Stimulated activated CD4-positive, alpha-beta T cell treated with anti-CD3 and anti-CD28 coated beads, Interleukin-4, amount 100 ng/mL, for 1 hour (primary cell): ENCODE results near the gene RBKS.
A peak's percentile ranks its signal among the peaks of the same experiment; 100 is the strongest.

Source experiments
- DNase-seq: peaks from one replicate; pipeline ENCODE4 v3.0.0-alpha.2; 2020

Gene RBKS

DNA sequence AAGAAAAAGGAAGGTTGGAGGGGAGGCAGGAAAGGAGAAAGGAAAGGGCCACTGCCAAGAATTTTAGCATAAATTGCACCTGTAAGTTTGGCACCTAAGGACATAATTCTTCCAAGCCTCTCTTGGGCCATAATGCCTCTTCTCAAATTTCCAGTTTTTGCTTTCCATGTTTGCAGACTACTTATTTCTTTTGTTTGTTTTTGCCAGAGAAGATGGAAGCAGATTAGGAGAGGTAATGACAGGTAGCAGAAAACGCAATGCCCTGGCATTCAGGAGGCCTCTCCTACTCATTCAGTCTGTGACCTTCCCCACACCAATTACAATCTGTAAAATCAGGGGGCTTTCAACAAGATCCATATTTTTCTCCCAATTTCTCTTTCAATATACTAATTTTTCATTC lies 61.9 kb downstream of the RBKS start:
- DNase-seq: no peak

DNA sequence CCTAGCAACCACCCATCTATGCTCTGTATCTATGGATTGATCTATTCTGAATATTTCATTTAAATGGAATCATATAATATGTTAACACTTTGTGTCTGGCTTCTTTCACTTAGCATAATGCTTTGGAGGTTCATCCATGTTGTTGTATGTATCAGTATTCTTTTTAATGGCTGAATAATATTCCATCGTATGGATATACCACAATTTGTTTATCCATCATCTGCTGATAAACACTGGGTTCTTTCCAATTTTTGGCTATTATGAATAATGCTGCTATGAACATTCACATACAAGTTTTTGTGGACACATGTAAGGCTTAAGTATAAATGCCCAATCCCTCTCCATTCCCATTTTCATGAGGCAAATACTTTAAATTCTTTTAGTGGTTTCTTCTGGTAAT lies 65.8 kb downstream of the RBKS start:
- DNase-seq: no peak

DNA sequence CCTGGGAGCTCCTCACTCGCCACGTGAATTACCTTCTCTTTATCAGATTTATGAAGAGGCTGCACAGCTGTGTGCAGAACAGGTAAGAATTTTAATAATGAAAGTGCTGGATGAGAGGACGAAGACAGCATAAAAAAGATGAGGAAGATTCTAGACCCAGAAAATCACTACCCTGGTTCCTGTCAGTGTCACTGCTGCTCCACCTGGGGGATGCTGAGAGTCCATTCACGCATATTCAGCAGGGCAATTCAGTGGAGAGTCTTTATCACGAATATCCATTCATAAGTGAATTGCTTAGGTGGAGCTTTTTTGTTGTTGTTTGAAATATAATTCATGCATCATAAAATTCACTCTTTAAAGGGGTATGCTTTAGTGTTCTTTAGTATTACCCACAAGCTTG lies 66.6 kb downstream of the RBKS start:
- DNase-seq: no peak

DNA sequence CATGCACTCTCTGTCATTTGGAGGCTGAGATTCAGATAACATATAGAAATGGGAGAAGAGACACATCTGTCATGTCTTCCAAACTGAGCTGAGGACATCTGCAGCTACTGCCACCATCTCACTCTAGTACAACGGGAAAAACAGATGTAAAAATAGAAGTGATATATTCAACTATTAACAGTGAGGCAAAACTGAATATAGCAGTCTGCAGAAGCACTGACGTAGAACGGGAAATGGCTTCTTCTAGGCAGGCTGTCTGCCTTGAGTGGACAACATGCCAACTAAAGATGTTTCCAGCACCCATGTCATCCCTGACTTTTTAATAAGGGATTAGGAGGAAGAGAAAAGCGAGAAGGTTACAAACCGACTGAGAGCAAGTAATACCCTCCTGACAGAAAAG lies 67.1 kb downstream of the RBKS start:
- DNase-seq: no peak

DNA sequence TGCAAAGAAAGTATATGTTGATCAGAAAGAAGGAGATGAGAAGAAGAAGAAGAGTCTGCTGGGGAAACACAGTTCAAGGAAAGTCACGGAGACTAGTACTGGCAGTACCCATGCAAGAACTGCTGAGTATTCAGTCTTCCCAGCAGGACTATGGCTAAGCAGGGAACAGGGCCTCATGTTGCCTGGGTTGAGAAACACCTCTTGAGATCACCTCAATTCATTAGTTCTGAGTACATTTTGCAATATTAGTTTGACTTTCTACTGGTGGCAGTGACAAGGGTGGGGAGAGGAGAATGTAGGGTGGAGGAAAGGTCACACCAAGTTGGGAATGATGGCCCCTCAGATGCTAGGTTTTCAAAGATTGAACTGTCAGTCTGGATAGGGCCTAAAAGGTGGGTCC lies 68.1 kb downstream of the RBKS start:
- no peak for DNase-seq

DNA sequence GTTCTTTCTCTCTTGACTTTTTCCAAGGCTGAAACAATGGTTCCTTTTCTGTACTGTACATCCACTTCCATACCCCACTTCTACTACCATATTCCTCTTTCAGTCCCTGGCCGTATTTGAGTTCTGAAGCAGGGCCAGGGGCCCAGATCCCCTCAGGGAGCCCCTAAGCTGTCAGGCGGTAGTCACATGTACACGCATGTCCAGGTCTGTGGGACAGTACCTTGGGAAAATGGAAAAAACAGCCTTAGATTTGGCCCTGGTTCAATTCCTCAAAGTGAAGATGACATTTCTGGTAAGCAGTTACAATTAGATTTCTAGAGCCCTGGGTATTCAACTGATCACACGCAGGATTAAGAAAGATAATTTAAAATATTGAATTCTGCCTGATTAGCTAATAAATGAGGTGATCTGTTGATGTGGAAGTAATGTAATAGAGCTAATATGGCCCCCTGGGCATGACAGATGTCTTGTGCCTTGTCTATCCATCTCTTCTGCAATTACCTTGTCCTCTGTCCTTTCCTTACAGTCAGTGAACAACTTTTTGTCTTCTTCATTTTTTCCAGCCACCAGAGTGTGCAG lies 74.2 kb downstream of the RBKS start:
- DNase-seq: no peak

DNA sequence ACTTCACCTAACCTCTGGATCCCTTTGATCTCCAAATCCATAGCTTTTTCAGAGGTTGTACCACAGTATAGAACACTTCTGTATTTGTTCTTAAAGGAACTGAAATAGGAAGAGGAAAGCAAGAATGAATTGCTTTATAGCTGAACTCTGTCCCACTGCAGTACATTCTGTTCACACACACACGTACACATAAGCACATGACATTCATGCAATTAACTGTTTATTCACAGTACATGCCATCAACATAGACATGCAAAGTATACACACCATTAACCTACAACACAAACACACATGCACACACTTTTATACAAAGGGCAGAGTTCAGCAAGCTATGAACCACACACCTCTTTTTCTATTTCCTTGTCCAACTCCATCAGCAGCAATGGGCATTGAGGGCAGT lies 75.4 kb downstream of the RBKS start:
- no peak for DNase-seq

DNA sequence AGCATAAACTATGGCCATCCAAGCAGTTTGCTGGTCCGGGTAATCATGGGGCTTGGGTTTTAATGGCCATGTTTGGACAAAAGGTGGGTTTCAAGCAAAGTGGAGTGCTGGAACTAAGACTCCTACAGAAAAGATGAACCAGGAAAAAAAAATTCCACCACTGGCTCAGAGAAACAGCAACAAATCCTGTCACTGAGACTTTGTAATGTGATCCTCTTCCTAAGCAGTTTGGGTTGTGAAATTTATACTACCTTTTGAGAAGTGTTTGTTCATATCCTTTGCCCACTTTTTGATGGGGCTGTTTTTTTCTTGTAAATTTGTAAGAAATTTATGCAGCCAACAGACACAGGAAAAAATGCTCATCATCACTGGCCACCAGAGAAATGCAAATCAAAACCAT lies 78.4 kb downstream of the RBKS start:
- no peak for DNase-seq

DNA sequence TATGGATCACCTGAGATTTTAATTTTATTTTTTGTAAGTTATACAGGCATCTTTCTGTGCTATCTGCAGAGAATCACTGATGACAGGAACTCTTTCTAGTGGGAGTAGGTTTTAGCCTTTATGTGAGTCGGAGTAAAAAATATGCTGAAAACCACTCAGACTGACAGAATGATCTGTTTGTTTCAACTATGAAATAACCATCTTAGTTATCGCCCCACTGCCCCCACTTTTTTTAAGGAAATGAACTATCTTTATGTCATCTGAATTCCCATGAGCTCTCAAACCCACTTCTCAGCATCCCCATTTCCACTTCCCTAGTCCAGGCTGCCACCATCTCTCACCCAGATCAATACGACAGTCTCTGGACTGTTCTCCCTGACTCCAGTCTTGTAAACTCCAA lies 79.7 kb downstream of the RBKS start:
- no peak for DNase-seq

DNA sequence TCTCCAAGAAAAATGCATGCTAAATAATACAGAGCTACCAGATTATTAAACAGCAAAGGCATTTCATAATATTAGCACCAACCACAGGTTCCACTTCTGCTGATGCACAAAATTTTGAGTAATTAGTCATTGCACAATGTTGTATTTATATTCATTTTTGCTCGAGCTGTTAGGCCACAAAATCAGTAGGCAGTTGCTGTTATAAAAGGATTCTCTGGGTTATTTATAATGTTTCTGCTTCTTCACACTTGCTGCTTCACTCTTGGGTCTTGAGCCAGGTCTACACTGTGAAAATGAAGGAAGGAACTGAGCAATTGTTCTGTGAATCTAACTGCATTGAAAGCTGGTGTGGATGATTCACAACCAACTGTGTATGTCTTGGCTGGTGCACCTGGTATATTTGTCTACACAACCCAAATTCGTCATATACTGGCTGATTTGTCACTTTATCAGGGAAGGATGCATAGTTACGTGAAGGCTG lies 80.4 kb downstream of the RBKS start:
- DNase-seq: no peak

DNA sequence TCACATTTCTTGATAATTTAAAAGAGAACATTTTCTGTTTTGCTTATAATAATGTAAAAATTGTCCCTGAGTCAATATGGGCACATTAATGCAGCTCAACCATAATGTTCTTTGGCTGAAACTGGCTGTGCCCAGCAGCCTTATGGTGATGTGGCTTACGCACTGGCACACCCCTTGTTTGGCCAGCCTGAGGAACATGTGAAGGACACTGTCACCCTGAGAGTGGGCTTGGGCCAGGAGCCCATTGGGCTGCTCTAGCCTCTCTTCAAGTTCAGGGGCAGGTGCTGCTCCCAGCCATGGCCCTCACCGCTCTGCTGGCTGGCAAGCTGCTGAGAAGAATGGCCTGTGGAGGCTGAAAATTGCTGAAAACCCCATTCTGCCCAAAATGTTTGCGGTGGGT lies 81.2 kb downstream of the RBKS start:
- DNase-seq: no peak

DNA sequence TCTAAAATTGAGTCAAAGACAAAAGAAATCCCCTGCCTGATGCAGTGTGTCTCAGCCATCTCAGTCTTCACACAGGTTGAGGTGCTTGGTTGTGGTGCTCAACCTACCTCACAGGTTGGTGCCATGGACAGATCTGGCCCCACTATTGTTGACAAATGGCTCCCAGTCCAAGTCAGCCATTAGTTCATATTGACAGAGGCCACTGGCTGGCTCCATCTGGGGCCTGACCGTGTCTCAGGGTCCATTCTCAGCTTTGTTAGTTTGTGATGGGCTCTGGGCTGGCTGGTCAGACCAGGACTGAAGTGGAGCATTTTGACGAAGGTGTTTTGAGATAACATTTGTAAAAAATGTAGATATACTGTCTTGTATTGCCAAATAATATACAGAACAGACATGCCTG lies 81.8 kb downstream of the RBKS start:
- no peak for DNase-seq

DNA sequence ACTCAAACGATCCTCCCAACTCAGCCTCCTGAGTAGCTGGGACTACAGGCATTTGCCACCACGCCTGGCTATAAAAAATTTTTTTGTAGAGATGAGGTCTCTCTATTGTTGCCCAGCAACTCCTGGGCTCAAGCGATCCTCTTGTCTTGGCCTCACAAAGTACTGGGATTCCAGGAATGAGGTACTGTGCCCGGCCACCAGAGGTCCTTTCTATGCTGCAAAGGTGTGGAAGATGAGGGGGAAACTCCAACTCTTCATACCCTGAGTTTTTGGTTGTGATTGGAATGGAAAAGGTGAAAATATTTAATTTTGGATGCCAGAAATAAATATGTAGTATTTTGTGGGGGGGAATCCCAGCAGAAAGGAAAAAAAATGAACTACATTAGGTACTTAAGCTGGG lies 82.7 kb downstream of the RBKS start:
- peak; percentile 3 for DNase-seq

DNA sequence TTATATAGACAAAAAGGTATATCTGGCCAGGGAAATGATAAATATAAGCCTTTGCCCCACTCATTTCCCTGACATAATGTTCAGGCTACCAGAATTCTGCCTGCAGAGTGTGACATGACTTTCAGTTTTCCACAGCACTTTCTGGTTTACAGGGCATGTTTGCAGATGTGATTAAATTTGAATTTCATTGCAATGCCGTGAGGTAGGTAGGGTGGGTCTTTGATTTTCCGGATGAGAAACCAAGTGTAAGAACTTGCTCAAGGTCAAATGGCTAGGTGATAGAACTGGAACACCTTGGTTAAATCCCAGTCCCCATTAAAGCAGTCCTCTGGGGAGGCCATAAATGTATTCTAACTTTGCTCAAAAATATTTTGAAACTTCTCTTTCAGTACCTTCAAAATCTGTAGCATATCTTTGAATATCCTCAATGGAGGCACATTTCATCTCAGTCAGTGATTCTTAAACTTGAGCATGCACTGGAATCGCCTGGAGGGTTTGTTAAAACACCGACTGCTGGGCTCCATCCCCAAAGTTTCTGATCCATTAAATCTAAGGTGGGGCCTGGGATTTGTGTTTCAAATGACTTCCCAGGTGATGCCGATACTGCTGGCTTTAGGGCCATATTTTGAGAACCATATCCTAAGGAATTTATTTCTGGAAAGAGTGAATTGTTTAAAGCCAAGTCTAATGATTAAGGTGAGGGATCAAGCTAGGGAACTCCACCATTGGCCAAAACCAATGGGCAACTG lies 83.7 kb downstream of the RBKS start:
- no peak for DNase-seq

DNA sequence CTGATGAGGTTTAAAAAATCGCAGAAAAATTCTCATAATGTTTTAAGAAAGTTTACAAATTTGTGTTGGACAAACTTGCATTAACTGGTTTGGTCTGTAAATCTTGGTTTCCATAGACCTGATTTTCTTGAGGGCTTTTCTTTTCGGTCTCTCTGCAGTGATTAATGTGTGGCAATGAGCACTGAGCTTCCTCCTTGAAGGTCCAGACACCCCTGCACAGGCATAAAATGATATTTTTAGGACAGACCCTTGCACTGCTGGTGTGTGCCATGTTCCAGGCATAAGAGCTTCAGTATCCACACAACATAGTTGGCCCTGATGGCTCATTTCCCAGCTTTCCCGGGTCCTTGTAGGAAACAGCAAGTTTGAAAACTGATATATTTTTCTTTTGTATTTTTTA lies 85.0 kb downstream of the RBKS start:
- no peak for DNase-seq

DNA sequence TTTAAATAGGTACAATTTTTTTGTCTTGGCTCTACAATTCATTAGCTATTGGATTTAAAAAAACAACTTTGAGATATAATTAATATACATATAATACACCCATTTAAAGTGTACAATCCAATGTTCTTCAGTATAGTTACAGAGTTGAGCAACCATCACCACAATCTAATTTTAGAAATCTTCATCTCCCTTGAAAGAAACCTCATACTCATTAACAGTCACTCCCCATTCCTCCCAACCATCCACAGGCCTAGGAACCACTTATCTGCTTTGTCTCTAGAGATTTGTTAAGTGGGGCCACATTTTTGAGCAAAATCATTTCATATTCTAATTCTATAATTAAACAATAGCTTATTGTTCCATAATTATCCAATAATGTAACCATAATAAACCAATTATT lies 86.0 kb downstream of the RBKS start:
- DNase-seq: no peak

DNA sequence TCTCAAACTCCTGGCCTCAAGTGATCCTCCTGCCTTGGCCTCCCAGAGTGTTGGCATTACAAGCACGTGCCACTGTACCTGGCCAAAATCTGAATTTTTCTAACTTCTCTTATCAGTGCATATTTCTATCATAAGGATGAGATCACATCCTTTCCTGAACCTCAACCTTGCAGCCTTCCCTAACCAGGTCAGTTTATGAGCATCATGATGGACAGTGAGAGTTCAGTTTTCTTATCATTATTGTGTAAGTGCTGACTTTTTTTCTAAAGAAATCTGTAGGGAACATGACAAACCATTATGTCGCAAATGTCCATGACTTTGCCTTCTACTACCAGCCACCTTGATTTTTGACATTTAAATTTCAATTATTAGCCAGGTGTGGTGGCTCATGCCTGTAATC lies 87.1 kb downstream of the RBKS start:
- DNase-seq: no peak

DNA sequence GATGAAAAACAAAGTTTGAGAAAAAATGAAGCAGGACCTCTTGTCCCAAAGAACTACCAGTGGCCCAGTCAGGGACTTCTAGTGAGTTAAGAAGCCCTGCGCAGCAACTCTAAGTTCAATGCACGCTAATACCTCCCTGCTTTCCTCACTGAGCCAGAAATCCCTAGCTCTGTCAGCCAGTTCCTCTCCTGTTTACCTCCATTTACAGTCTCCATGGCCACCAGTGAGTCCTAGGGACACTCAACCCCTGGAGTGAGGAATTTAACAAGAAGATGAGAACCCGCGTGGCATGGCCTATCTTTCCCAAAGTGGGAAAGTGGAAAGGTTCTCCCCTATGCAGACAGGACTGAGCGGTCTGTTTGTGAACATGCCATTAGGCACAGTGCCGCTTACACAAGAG lies 87.6 kb downstream of the RBKS start:
- DNase-seq: no peak

DNA sequence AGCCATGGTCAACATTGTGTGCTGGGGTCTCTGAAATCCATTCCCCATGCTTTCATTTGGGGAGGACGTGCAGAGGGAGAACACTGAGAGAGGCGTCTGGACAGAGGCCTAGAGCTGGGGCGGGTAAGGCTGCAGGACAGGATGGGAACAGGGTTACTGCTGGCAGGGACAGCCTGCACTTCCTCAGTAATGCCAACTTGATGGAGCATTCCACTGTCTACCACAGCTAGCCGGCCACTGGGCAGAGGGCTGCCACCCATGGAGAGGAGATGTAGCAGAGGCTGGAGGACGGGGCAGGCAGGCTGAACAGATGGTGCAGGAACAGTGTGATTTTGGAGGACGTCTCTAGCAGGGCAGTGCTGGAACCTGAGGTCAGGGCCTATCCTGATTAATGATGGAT lies 89.3 kb downstream of the RBKS start:
- no peak for DNase-seq

DNA sequence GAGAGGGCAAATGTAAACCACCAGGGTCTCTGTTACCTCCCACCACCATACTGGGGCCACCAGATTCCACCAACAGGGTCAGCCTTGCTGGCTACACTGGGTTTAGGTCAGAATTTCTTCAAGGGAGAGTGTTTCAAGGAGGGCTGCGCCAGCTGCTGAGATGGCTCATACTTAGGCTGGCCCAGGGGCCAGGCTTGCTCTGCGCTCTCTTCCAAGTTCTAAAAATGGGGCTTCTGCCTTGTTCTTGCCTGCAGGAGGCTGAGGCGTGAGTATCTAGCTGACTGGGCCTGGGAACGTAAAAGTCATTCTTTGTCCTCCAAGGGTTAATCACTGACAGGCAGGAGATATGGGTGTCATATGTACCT lies 90.6 kb downstream of the RBKS start:
- no peak for DNase-seq

DNA sequence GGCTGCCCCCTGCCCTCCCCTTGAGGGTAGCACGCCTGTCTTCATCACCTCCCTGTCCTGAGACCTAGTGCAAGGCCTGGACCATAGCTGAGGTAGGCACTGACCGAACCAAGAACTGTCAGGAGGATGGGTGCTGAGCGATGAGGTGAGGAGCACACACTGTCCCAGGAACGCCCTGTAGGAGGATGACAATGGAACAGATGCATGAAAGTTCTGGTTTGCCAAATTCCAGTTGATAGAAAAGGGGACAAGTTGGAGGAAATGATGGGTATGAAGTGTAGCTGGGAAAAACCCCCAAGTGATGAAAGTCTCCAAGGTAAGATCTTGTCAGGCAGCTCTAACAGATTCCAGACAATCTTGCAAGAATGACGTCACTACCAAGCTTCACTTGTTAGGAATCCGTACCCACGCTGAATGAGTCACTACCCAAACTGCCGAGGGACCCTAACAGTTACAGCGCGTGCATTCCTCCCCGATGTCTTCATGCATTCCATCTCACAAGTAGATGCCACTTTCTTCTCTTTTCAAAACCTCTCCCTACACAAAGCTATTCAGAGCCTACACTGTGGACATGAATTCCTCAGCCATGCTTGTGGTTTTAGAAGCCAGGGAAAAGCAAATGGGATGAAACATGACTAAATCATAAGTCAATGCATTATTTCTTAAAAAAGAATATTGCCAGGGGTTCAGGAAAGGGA lies 91.1 kb downstream of the RBKS start:
- no peak for DNase-seq

DNA sequence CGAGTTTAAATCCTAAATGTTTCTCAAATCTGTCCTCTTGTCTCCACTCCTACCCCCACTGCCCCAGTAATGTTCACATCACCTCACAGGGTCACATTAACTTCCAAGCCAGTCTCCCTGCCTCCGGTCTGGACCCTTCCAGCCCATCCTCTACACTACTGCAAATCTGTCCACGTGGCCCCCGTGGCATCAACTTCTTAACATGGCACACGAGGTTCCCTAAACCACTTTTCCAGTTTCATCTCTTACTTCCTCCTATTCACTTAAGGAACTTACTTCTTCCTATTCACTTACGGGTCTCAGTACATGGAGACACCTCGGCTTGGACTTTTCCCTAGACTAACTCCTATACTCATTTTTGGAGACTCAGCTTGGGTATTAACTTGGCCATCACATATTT lies 91.7 kb downstream of the RBKS start:
- no peak for DNase-seq

DNA sequence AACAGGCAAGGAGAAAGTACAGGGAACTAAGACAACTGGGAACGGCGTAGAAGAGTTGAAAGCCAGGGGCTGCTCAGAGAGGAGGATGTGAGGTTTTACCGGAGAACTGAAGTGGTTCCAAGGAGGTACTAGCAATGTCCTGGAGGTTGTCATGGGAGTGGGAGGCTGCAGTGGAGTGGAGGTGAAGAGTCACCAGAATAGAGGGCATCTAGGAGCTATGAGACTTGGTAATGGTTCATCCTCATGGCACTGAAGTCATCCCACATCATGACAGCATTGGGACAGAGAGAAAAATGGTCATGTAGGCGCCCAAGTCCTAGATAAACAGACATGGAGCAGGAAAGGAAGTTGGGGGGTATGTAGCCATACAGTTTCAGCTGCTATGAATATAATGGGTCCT lies 92.3 kb downstream of the RBKS start:
- DNase-seq: no peak
